ENCODE results near the gene HORMAD1.

DNA sequence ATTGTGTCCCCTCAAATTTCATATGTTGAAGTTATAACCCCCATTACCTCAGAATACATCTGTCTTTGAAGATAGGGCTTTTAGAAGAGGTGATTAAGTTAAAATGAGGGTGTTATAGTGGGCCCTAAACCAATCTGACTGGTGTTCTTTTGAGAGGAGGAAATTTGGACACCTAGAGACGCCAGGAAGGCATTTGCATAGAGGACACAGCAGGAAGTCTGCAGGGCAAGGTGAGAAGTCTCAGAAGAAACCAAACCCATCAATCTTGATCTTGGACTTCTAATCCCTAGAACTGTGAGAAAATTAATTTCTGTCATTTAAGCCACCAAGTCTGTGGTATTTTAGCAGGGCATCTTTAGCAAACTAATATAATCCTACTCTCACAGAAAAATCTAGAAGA, 36.8 kb downstream of the HORMAD1 start:
- TF ChIP-seq CTCF (IDR thresholded peaks at IDR 0.05): no peak
- no peak for TF ChIP-seq EP300 (IDR thresholded peaks at IDR 0.05)
